Smooth muscle cell (in vitro differentiated cells): ENCODE results near the gene PCSK6. TPM values are rescaled to one million over a fixed set of nuclear protein-coding genes. Genes with fewer than 3 reads are reported as not detected.

Experiments used
- DNase-seq: peaks from one replicate; lab custom pipeline; 2025; ENCODE audit not compliant: unreplicated experiment; lab: John Stamatoyannopoulos, UW
- H2AFZ ChIP-seq: fragments of 200-600 bp; sonication (generic); 2 replicates; pipeline ENCODE4 v1.6.0; 2016; ENCODE audit warnings: antibody characterized with exemption, low read depth, mild to moderate bottlenecking
- H3F3A ChIP-seq: fragments of 200-600 bp; sonication (generic); 2 replicates; pipeline ENCODE4 v1.6.0; 2017; ENCODE audit warnings: antibody characterized with exemption, low read depth
- H3K27ac ChIP-seq: fragments of 200-600 bp; sonication (generic); 2 replicates; pipeline ENCODE4 v1.5.1; 2016; ENCODE audit warnings: low read depth, mild to moderate bottlenecking
- H3K27me3 ChIP-seq: fragments of 200-600 bp; sonication (generic); 2 replicates; pipeline ENCODE4 v1.6.1; 2016; ENCODE audit warnings: low read depth, mild to moderate bottlenecking
- H3K36me3 ChIP-seq: fragments of 200-600 bp; sonication (generic); 2 replicates; pipeline ENCODE4 v1.5.1; 2016; ENCODE audit warnings: low read depth
- H3K4me1 ChIP-seq: fragments of 200-600 bp; sonication (generic); 2 replicates; pipeline ENCODE4 v1.5.1; 2016; ENCODE audit warnings: low read depth
- H3K4me2 ChIP-seq: fragments of 200-600 bp; sonication (generic); 2 replicates; pipeline ENCODE4 v1.6.0; 2016; ENCODE audit warnings: mild to moderate bottlenecking
- H3K4me3 ChIP-seq: fragments of 200-600 bp; sonication (generic); 2 replicates; pipeline ENCODE4 v1.5.1; 2016; ENCODE audit warnings: mild to moderate bottlenecking
- H3K79me2 ChIP-seq: fragments of 200-600 bp; sonication (generic); 2 replicates; pipeline ENCODE4 v1.6.0; 2016; ENCODE audit warnings: low read depth, mild to moderate bottlenecking
- H3K9ac ChIP-seq: fragments of 200-600 bp; sonication (generic); 2 replicates; pipeline ENCODE4 v1.6.0; 2016; ENCODE audit warnings: low read depth
- H3K9me3 ChIP-seq: fragments of 200-600 bp; sonication (generic); replicated peaks from 2 replicates; pipeline ENCODE4 v1.5.1; 2016; ENCODE audit warnings: low read depth
- H4K20me1 ChIP-seq: fragments of 200-600 bp; sonication (generic); 2 replicates; pipeline ENCODE4 v1.6.0; 2016; ENCODE audit warnings: low read depth
- CTCF ChIP-seq: fragments of 200-600 bp; sonication (generic); IDR thresholded peaks from 2 replicates; pipeline ENCODE4 v1.5.1; 2017; ENCODE audit warnings: borderline replicate concordance, mild to moderate bottlenecking, antibody characterized with exemption; ENCODE audit not compliant: insufficient read depth, poor library complexity, severe bottlenecking
- WGBS: methylation state at CpG from one replicate; pipeline ENCODE4 v1.1.7; 2016; ENCODE audit warnings: low lambda C conversion rate; 5-methylcytosine and 5-hydroxymethylcytosine counted together
- polyA plus RNA-seq: library from polyadenylated mRNA; unstranded; fragments of >200 nt; fragmentation: Nextera tagmentation; extraction: Ambion mirVana; gene quantifications from 2 replicates; pipeline ENCODE4 v1.2.1, GENCODE V29; 2016
- total RNA-seq: library from RNA; depleted of rRNA; stranded (reverse); fragments of >200 nt; gene quantifications from 2 replicates; pipeline ENCODE4 v1.2.3, GENCODE V29; 2014

PCSK6 gene
- total and polyA plus RNA-seq, 2 experiments from 2014 or later, result 17.5 TPM

GRCh38 chr15:101310508-101310907, 179.0 kb downstream of the PCSK6 start:
- H3K27ac ChIP-seq, result no peak overlapping the region
- no peak for TF ChIP-seq CTCF

GRCh38 chr15:101310161-101310480, 179.4 kb downstream of the PCSK6 start:
- Histone ChIP-seq H3F3A (no peaks in the 10 kb centered on the region), H3K36me3 (no peaks in the 10 kb centered on the region), H4K20me1 (no peaks in the 10 kb centered on the region), H3K9ac (no peak overlapping the region), H3K4me3 (no peak overlapping the region), H3K27ac (no peak overlapping the region), H3K27me3 (no peaks in the 10 kb centered on the region), H3K9me3 (no peaks in the 10 kb centered on the region), H2AFZ (no peak overlapping the region), H3K79me2 (no peaks in the 10 kb centered on the region), H3K4me1 (no peaks in the 10 kb centered on the region), H3K4me2 (no peak overlapping the region)
- 94% methylated on average over 7 of the region's 7 CpGs for WGBS
- no peak for TF ChIP-seq CTCF
- DNase-seq, result no peak

More at GRCh38 chr15:101310508-101310907, 179.0 kb downstream of the PCSK6 start:
- H3K9me3 ChIP-seq, result no peaks in the 10 kb centered on the region
- no peaks in the 10 kb centered on the region for H3K79me2 ChIP-seq
- H3K4me2 ChIP-seq, result no peak overlapping the region
- no peak overlapping the region for H2AFZ ChIP-seq
- no peak overlapping the region for H3K9ac ChIP-seq
- 96% methylated on average over 7 of the region's 7 CpGs for WGBS
- H3F3A ChIP-seq, result no peaks in the 10 kb centered on the region
- DNase-seq, result no peak
- no peaks in the 10 kb centered on the region for H3K36me3 ChIP-seq
- H3K27me3 ChIP-seq, result no peaks in the 10 kb centered on the region
- no peak overlapping the region for H3K4me3 ChIP-seq
- H4K20me1 ChIP-seq, result no peaks in the 10 kb centered on the region
- no peaks in the 10 kb centered on the region for H3K4me1 ChIP-seq

- H3K9ac ChIP-seq, result no peak overlapping the region
- 93% methylated on average over 26 of the region's 26 CpGs for WGBS
- no peak for TF ChIP-seq CTCF
- H3K9me3 ChIP-seq, result no peaks in the 10 kb centered on the region
- no peaks in the 10 kb centered on the region for H3K36me3 ChIP-seq
- H3K4me1 ChIP-seq, result no peaks in the 10 kb centered on the region
- DNase-seq, result no peak
- no peaks in the 10 kb centered on the region for H3K27me3 ChIP-seq
- no peak overlapping the region for H2AFZ ChIP-seq
- H3F3A ChIP-seq, result no peaks in the 10 kb centered on the region
- no peak overlapping the region for H3K4me2 ChIP-seq
- H3K4me3 ChIP-seq, result no peak overlapping the region
- no peak overlapping the region for H3K27ac ChIP-seq
- H4K20me1 ChIP-seq, result no peaks in the 10 kb centered on the region
- no peaks in the 10 kb centered on the region for H3K79me2 ChIP-seq
Measured at GRCh38 chr15:101309436-101310160, 179.9 kb downstream of the PCSK6 start.
